Kidney capillary endothelial cell (primary cell): ENCODE measurements around the gene MLXIPL.
"Not testable (repeated sequence)": the region's sequence is repeated elsewhere in the genome, so short reads cannot be mapped to it uniquely, and the experiment has no call there.

Experiments used
- DNase-seq: peaks from one replicate; pipeline ENCODE4 v3.0.0-alpha.2; 2018; ENCODE audit warnings: low spot score

MLXIPL gene

GRCh38 chr7:73611017-73611555, 13.2 kb downstream of the MLXIPL start:
- no peak for DNase-seq

GRCh38 chr7:73610105-73610504, 14.2 kb downstream of the MLXIPL start:
- DNase-seq: no peak

- DNase-seq: not testable (repeated sequence)
Measured at GRCh38 chr7:73607692-73607983, 16.7 kb downstream of the MLXIPL start.

GRCh38 chr7:73606801-73607691, 17.3 kb downstream of the MLXIPL start:
- DNase-seq: peak; percentile 26

- DNase-seq: no peak
Measured at GRCh38 chr7:73605601-73606220, 18.6 kb downstream of the MLXIPL start.

GRCh38 chr7:73602721-73603651, 21.3 kb downstream of the MLXIPL start:
- no peak for DNase-seq

- no peak for DNase-seq
Measured at GRCh38 chr7:73599916-73600315, 24.4 kb downstream of the MLXIPL start.

- DNase-seq: no peak
Measured at GRCh38 chr7:73599151-73599882, 25.0 kb downstream of the MLXIPL start.

- DNase-seq: no peak
Measured at GRCh38 chr7:73597978-73598782, 26.1 kb downstream of the MLXIPL start.

GRCh38 chr7:73596191-73597065, 27.9 kb downstream of the MLXIPL start:
- DNase-seq: no peak

- no peak for DNase-seq
Measured at GRCh38 chr7:73595358-73595757, 29.0 kb downstream of the MLXIPL start.

GRCh38 chr7:73593207-73594045, 30.9 kb downstream of the MLXIPL start:
- no peak for DNase-seq

- DNase-seq: no peak
Measured at GRCh38 chr7:73586911-73587310, 37.4 kb downstream of the MLXIPL start.

- DNase-seq: no peak
Measured at GRCh38 chr7:73585196-73585595, 39.1 kb downstream of the MLXIPL start.

- no peak for DNase-seq
Measured at GRCh38 chr7:73582664-73583202, 41.6 kb downstream of the MLXIPL start.

GRCh38 chr7:73581006-73581405, 43.3 kb downstream of the MLXIPL start:
- not testable (repeated sequence) for DNase-seq

- peak; percentile 98 for DNase-seq
Measured at GRCh38 chr7:73578342-73579128, 45.8 kb downstream of the MLXIPL start, which contains the start of gene TBL2. TBL2 (minus strand) TSS chr7:73578579; CDS start chr7:73578549, 30 bp downstream.
